GM10266 (cell line): ENCODE results near the gene GAB1.

Source experiments
- DNase-seq: peaks from one replicate; pipeline ENCODE4 v3.0.0; 2012; ENCODE audit errors: extremely low spot score
- CTCF ChIP-seq: IDR thresholded peaks from 2 replicates; pipeline ENCODE4 v1.5.1; 2012; ENCODE audit warnings: mild to moderate bottlenecking, low read depth; ENCODE audit not compliant: control insufficient read depth, insufficient read depth; ENCODE audit errors: missing control alignments

The GAB1 gene

DNA sequence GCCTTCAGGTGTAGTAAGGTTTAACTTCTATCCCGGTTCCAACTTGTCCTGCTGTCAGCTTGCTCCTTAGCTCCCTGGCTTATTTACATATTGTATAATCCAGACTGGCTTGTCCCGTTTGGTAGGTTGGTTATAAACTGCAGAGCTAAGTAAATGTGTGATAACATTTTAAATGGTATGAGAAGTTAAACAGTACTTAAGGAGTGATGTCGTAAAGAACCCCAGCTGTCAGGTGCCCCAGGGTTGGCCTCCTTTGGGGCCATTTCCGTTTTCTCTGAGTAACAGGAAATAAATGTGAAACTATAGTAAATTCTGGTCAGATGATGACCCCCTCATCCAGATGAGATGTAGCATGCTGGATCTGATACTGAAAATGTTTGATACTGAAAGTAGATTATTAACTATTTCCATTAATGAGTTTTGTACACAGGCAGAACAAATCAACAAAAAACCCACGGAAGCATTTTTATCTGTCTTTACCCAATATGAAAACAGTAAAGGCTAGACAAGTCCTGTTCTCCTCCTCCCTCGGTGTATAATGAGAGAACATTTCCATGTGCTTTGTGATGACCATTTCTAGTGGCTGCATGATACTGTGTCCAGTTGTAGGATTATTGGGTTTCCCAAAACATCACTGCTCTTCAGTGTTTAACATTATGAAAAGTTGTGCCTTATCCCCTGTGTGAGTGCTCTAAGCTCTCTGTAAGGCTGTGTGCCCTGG is 22.4 kb downstream of the GAB1 start:
- TF ChIP-seq CTCF = no peak
- peak; percentile 62 for DNase-seq

DNA sequence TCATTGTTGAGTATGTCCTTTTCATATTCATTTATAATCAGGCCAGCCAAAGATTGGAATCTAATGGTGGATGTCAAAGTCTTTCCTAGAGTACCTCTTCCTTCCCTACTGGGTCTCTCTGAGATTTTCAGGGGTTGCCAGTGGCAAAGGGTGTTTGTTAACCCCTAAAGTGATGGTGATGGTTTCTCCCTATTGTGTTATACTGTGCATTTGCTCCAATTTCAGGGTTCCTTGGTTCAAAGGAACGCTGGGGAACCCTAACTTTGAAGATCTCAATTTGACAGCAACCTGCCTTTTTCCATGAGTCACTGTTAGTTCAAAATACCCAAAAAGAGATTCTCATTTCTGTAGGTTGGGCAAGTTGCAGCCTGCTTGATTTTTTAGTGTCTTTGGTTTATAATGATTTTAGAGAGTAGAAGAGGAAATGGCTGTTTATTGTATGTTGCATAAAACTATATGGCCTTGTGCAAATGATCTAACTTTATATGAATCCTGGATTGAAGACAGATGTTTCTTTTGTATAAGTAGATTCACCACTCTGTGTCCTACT is 23.0 kb downstream of the GAB1 start:
- TF ChIP-seq CTCF = no peak
- no peak for DNase-seq

DNA sequence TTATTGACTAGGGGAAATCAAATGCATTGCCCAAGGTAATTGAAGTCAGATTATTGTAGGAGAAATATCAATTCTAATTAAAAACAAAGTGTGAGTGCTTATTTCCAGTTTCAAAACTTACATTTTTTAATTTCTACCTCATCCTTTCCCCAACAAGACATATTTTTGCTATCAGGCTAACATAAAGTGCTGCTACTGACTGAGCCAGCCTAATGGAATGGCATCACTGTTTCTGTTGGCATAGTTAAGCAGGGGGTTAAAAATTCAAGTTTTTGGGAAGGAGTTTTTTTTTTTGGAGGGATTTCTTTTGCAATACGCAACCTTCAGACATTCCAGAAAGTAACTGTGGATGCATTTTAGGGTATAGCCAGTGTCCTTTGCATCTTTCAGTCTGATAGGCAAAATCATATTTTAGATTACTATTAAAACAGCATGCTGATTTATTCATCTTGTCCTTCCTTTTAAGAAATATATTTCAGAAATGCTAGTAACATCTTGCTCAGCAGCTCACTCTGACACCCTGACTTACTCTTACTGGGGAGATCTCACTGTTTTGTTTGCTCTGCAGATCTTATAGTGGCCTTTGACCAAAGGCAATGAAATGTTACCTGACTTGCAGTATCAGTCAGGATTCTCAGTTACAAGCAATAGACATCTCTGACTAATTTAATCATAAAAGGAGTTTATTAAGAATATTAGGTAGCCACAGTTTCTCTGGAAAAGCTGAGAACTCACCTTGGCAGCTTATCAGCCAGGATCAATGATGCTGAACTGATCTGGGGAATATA is 24.4 kb downstream of the GAB1 start:
- no peak for DNase-seq
- no peak for TF ChIP-seq CTCF

GRCh38 chr4:143362349-143363046 is 25.8 kb downstream of the GAB1 start:
- DNase-seq = no peak
- no peak for TF ChIP-seq CTCF

DNA sequence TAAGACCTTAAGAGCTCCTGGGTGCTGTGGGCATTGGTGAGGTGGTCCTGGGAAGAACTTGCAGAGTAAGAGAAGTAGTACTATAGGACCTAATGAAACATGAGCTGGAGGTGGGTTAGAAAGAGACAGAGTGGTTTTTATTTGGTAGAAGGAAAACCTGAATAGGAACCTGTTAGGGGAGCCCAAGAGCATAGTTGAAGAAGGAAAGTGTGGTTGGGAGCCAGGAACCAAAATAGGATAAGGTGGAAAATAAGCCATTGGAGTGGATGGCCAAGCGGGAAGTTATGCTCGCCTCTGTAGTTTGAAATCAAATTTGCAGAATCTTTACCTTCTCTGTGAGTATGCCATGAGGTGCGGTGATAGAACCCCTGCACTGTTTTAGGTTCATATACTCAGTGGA is 26.7 kb downstream of the GAB1 start:
- DNase-seq = no peak
- no peak for TF ChIP-seq CTCF

DNA sequence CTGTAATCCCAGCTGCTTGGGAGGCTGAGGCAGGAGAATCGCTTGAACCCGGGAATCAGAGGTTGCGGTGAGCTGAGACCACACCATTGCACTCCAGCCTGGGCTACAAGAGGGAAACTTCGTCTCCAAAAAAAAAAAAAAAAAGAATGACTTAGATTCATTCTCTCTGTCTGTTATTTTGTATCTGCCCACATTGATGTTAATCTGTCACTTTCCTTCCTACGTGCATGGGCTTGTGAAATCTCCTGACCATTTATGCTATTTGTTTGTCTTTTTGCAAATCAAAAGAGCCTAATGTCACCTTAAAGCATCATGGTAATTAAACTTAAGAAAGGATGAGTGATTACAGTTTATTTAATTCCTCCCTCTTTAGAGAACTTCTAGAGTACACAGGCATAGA is 27.4 kb downstream of the GAB1 start:
- no peak for TF ChIP-seq CTCF
- DNase-seq = no peak
